Hematopoietic multipotent progenitor cell treated with erythropoietin and hydrocortisone succinate and interleukin-3 and kit ligand, for 4 days (in vitro differentiated cells): ENCODE measurements around the gene CFDP1.

ENCODE experiments used
- DNase-seq: peaks from one replicate; pipeline ENCODE4 v3.0.0-alpha.2; 2015

CFDP1 gene

DNA sequence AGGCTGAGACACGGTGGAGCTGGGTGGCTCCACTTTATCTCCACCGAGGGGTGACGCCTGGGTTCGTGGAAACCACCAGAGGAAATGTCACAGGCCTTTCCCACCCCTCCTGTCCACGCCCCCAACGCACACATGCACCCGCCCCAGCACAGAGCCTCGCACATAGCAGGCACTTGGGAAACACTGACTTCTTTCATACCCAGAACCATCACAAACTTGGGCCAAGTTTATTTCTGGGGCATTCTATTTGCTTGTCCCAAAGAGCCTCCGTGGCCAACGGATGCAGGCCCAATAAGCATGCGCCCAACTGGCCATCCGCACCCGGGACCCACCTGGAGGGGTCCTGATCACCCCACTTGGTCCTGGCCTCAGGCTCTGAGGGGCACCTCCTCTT, 185.2 kb downstream of the CFDP1 start:
- peak; percentile 42 for DNase-seq

DNA sequence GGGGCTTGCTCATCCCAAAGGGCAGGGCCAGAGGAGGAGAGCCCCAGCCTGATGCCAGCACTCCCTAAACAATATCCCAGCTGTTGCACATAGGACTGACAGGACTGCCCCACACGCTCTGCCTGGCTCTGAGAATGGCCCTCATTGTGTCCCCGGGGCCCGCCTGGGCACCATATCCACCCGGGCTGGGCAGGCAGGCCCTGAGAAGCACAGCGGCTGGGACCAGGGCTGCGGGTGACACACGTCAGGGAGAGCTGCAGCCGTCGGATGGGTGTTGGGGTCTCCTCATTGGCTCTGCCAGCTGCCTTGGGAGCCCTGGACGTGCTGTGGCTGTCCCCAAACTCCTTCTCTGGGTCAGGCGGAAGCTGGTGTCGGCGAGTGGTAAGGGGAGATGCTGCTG, 186.1 kb downstream of the CFDP1 start:
- no peak for DNase-seq

- no peak for DNase-seq
Observed at GRCh38 chr16:75246504-75247205, 186.6 kb downstream of the CFDP1 start.

GRCh38 chr16:75244844-75245758, 188.2 kb downstream of the CFDP1 start:
- DNase-seq = no peak

DNA sequence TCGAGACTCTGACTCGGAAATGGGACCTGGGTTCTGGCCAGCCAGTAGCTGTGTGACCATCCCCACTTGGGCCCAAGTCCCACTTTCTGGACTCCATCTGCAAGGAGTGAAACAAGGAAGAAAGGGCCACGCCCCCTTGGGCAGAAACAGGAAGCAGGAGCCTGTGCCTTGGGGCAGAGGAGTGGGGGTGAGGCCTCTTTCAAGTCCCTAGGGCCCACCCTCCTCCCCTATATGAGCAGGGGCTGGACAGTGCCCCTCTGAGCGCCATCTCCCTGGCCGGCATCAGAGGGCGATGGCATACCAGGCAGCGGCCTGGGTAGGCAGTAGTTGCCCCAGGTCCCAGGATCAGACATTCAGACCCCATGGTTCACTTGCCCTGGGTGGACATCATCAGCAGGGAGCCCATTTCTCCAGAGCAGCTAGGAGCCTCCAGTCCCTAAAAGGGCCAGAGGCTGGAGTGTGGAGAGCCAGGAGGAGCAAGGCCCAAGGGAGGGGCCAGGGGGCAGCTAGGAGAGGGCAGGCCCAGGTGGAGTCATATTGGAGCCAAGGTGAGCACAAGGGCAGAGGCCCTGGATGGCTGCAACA, 189.0 kb downstream of the CFDP1 start:
- DNase-seq = no peak
